GM21390 (cell line): Measurements from ENCODE around the gene TTN.

ENCODE experiments used
- ATAC-seq: cut with Tn5 transposase; IDR thresholded peaks from one replicate; pipeline ENCODE4 v1.9.1; 2021; ENCODE audit not compliant: unreplicated experiment

The TTN gene

DNA sequence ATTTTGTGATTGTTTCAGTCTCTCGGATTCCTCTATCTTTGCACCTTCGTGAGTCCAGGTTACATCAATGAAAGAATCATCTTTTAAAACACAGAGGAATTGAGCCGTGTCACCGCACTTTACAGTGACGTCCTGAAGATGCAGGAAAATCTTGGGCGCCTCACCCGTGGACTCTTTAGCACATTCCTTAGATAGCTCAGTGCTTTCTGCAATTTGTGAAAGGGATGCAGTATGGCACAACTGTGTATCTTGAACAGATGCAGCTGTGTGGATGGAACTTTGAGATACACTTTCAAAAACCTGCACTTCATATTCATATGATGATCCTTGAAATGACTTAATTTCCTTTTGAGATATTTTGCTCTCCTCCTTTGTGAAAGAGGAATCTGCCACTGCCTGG is 50.9 kb downstream of the TTN start:
- no peak for ATAC-seq

GRCh38 chr2:178747767-178748166 is 59.5 kb downstream of the TTN start:
- no peak for ATAC-seq

DNA sequence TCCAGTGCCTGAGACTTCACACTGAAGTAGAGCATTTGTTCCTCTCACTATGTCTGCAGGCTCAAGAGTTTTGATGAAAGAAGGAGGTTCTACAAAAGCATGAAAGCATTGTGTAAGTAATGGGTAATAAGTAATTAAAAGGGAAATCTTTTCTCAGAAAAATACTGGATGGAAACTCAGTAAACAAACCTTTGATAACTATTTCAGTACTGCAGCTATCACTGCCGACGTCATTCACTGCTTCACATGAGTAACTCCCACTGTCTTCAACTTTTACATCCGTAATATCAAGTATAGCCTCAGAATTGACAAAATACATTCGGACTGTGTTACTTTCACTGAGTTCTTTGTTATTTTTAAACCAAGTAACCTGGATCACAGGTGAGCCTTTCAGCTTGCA is 72.7 kb downstream of the TTN start:
- ATAC-seq, result no peak

GRCh38 chr2:178733975-178734374 is 73.2 kb downstream of the TTN start:
- no peak for ATAC-seq

- ATAC-seq, result no peak
Measured at GRCh38 chr2:178732913-178733312, 74.3 kb downstream of the TTN start.

GRCh38 chr2:178731300-178731699 is 75.9 kb downstream of the TTN start:
- ATAC-seq, result no peak

GRCh38 chr2:178730049-178730448 is 77.2 kb downstream of the TTN start:
- ATAC-seq, result no peak

DNA sequence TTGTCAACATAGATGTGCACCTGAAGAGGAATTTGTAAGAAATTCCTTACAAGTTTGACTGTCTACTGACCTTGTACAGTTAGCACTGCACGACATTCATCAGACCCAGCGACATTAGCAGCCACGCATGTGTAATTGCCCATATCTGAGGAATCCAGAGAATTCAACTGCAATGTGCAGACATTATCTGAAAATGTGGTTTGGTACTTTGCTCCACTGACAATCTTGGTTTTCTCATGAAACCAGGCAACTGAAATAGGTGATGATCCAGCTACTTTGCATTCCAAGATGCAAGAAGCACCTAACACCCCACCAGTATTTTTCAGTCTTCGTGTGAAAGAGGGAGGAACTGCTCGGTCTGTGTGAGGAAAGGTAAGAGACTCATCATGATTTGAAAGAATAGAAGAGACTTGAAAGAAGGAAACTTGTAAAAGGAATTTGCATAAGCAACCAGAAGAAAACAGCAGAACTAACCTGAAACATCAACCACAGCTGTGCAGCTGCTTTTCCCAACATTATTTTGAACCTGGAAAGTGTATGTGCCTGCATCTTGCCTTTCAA is 83.4 kb downstream of the TTN start:
- ATAC-seq, result no peak

DNA sequence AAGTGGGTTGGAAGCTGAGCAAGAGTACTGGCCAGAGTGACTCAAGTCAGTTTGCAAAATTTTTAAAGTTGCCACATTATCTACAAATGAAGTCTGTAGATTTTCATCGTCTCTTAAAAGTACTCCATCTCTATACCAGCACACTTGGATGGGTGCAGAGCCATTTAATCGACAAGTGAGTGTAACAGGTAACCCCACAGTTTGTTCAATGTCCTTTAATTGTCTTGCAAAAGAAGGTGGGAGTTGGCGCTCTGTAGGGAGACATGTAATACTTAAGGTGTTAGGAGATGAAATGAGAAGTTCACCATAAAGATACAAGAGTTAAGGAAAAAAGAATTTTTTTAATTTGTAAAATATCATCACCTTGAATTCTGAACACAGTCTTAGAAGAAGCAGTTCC is 84.9 kb downstream of the TTN start:
- ATAC-seq, result no peak

DNA sequence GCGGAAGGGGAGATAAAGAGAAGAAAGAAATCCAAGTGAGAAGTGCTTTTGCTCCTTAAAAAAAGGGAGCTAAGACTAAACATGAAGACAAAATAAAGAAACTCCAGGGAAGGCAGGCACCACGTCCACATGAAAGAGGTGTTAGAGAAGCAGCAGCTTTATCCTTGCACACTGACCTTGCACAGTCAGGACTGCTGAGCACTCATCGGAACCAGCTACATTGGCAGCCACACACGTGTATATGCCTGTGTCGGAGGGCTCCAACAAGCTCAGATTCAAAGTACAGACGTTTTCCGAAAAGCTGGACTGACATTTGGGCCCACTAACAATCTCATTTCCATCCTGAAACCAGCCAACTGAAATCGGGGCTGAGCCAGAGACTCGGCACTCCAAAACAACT is 88.2 kb downstream of the TTN start:
- no peak for ATAC-seq

DNA sequence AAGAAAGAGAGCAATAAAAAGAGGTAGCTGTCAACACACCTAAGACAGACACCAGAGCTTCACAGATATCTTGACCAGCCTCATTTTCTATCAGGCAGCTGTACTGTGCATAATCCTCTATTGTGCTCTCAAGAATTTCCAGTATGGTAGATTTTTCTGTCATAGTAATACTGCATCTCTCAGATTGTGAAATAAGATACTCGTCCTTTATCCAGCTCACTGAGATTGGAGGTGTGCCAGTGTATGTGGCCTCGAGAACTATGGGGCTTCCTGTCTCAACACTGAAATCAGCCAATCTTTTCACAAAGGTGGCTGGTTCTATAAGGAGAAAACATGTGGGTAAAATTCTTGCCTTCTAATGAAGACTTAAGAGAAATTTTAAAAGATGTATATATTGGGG is 88.9 kb downstream of the TTN start:
- ATAC-seq, result no peak

GRCh38 chr2:178716394-178716793 is 90.8 kb downstream of the TTN start:
- no peak for ATAC-seq

DNA sequence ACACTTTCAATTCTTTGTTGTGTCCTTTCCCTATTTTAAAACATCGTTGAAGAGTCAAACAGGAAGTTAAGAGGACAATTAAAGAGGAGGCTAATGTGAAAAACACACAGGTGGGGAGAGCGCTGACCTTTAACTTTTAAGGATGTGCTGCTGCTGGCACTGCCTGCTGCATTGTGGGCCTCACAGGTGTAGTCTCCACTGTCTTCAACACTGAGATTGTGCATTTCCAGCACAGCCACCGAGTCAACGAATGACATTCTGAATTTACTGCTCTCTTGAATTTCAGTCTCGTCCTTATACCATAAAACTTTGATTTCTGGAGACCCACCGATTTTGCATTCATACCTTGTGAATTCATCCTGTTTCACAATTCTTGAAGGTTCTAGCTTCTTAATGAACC is 91.9 kb downstream of the TTN start:
- ATAC-seq, result no peak

- ATAC-seq, result no peak
Measured at GRCh38 chr2:178707476-178707875, 99.7 kb downstream of the TTN start.

- ATAC-seq, result no peak
Measured at GRCh38 chr2:178704876-178705275, 102.3 kb downstream of the TTN start.

DNA sequence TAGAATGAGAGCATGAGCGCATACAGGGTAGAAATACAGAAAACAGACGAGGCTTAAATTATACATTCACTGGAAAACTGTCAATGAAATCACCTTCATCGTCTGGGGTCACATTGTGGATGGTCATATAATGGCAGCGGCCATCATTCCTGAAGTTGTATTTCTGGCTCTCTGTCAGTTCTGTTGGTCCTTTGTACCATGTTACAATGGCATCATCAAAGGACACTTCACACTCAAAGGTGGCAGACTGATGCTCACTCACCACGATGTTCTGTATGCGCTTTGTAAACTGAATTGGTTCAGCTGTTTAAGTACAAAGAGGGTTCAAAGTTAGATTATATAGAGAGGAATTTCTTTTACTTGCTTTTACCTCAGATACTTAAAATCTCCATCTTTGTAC is 104.9 kb downstream of the TTN start:
- no peak for ATAC-seq

DNA sequence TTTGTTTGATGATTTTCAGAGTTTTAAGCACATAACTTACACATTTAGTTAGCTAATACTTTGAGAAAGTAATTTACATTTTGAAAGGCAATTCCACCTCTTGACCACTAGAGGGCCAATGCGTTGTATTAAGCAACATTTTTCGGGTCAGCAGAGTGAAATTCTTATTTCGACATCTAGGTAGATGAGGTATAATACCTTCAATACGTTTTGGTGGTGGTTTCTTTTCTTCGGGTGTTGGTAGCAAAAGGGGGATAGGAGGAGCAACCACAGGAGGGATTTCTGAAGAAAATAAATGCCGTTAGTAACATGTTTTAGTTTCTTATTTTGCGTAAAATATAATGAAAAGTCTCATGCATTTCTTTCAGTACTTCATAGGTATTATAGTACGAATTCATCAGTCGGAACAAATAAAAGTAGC is 106.3 kb downstream of the TTN start:
- ATAC-seq, result peak; percentile 54

GRCh38 chr2:178700136-178700535 is 107.1 kb downstream of the TTN start:
- no peak for ATAC-seq

- ATAC-seq, result no peak
Measured at GRCh38 chr2:178692845-178693244, 114.4 kb downstream of the TTN start.

GRCh38 chr2:178689808-178690207 is 117.4 kb downstream of the TTN start:
- ATAC-seq, result no peak

DNA sequence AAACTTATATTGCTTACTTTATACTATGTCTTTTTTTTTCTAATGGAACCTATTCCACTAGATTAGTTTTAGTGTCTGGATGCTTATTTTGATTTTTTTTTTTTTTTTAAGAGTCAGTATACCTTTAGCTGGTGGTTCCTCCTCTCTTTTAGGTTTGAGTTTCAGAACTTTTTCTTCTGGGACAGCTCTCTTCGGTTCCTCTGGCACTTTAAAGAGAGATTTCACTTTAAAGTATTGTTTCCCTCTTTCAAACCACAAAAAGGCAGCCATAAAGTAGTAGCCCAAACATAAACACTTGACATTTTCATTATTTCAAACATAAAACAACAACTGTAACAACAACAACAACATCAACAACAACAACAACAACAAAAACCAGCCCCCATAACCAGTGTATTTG is 123.3 kb downstream of the TTN start:
- no peak for ATAC-seq

GRCh38 chr2:178681081-178681480 is 126.1 kb downstream of the TTN start:
- ATAC-seq, result no peak

DNA sequence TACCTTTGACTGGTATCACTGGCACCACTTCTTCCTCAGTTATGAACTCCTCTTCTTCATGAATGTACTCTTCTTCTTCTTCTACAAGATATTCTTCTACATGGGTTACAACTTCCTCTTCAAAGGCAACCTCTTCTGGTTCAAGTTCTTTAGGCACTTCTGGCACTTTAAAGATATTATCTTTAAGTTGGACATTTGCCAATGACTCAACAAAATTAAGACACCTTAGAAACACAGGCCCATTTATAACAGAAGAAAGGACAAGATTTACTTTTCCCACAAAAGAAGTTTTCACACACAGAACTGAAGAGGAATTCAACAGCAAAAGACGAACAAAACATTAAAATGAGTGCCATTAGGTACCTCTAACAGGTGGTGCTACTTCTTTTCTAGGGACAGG is 127.3 kb downstream of the TTN start:
- no peak for ATAC-seq

DNA sequence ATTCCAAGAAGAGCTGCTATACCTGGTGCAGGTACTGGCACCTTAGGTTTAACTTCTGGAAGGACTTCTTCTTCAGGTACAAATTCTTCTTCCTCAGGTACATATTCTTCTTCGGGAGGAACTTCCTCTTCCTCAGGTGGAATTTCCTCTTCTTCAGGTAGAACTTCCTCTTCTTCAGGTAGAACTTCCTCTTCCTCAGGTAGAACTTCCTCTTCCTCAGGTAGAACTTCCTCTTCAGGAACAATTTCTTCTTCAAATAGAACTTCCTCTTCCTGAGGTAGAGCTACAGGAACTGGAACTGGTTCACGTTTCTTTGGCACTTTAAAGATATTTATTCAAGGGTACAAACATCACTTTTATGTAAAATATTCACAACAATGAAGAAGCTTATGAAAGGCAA is 129.6 kb downstream of the TTN start:
- no peak for ATAC-seq
